ENCODE results near the gene UCHL3. TPM values are rescaled to one million over a fixed set of nuclear protein-coding genes. Genes with fewer than 3 reads are reported as not detected.

The UCHL3 gene
- total RNA-seq, 1 donor from 2014 or later: 26.7 TPM

- DNase-seq (ENCODE audit: low read depth): peak; percentile 27
Measured at GRCh38 chr13:75621147-75621546, 71.6 kb downstream of the UCHL3 start.

- DNase-seq (ENCODE audit: low read depth): no peak
Measured at GRCh38 chr13:75628801-75629200, 79.2 kb downstream of the UCHL3 start.

- peak; percentile 55 for DNase-seq (ENCODE audit: low read depth)
Measured at GRCh38 chr13:75633285-75633684, 83.7 kb downstream of the UCHL3 start.

DNA sequence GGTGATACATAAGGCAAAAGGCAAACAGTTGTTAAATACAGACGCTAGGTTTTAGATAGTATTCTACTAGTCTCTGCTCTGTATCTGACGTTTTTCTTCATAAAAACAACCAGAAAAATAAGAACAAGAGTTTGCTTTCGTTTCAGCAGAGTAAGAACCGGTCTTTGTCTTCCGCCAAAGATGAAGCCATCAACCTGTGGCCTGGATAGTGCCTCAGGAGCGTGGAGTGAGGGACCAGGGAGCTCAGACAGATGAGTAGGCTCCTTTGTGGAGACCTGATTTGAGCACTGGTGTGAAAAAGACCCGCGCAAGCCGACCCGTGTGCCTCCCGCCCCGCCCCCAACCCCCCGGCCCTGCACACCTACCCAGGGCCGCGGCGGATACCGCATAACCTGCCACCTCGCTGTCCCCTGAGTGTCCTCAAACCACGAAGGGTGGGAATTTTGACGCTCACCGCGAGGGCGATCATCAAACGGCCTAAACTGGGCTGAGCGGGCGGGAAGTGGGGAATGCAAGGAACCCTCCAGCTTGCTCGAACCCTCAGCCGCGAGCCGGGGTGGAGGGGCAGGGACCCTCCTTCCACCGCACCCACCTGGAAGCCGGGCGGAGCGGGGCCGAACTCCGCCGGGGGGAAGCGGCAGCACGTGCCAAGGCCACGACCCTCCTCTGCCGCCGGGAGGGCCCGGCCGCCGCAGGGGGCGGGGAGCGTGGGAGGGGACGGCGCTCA lies 85.7 kb downstream of the UCHL3 start:
- DNase-seq (ENCODE audit: low read depth): no peak

- peak; percentile 73 for DNase-seq (ENCODE audit: low read depth)
Measured at GRCh38 chr13:75635828-75636435, 86.3 kb downstream of the UCHL3 start, which contains the start of gene LMO7. LMO7 (plus strand) TSS chr13:75636330; CDS start chr13:75636658, 328 bp downstream.

DNA sequence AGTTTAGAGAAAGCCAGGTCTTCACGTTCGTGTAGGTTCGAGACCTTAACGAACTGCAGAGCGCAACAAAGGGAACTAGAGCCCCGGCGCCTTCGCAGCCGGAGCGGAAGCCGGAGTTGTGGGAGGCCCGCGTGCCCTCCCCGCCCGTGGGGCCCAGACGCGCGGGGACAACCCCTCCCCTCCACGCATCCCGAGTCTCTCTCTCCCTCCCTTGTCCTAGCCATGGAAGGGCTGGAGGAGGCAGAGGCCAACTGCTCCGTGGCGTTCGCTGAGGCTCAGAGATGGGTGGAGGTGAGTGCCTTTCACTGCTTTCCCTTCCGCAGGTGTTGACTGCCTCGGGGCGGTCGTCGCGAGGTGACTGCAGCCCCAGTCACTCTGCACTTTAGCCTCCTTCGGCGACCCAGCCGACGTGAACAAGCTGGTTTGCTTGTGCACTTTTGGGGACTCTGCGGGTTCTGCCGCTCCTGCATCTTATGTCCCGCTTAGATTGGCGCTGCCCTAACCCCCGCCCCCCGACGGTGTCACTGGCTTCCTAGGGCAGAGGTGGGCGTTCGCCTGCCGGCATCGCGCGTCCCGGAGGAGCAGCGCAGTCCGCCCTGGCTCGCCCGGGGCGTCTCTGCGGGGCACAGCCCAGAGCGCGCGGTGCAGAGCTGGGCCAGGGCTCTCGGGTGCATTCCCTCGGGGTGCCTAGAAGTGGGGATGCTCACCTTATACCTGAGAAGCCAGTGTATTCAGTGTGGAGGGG lies 87.0 kb downstream of the UCHL3 start:
- peak; percentile 27 for DNase-seq (ENCODE audit: low read depth)

DNA sequence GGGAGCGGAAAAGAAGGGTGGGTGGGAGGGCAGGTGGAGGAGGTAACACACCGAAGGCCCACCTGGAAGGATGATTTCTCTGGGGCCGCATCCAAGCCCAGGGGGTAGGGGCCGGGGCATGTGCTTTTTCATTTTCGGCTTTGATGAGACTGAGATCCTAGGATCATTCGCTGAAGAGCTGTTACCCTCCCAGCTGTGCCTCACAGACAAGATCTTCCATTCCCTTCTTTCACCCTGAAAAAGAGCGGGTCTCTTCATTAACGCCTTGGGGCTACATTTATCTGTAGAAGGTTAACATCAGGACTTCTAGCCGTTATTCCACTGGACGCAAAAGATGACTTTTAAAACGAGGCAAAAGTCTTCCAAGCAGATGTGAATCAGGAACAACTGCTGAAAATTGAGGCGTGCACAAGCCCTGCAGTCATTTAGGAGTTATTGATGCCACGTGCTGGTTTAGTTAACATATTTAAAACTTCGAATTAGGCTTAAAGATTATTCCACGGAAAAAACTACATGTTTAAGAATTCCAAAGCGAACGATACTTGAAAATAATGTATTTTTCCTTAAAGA lies 87.7 kb downstream of the UCHL3 start:
- peak; percentile 36 for DNase-seq (ENCODE audit: low read depth)

DNA sequence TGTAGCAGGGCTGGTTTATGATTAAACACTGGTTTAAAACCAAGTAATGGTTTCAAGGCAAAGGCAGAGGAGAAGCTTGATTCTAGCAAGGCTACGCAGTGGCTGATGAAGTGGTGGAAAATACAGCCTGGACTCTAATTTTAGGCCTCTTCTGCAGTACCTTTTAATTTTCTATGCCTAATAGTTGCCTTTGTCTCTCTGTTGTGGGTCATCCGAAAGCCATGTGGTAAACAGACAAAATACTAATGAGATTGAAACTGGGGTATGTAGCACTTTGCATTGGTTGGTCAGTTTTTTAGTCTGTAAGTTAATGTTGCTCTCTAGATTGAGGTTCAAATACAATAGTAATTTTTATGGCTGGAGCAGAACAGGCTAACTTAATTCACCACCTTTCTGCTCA lies 89.9 kb downstream of the UCHL3 start:
- DNase-seq (ENCODE audit: low read depth): no peak

DNA sequence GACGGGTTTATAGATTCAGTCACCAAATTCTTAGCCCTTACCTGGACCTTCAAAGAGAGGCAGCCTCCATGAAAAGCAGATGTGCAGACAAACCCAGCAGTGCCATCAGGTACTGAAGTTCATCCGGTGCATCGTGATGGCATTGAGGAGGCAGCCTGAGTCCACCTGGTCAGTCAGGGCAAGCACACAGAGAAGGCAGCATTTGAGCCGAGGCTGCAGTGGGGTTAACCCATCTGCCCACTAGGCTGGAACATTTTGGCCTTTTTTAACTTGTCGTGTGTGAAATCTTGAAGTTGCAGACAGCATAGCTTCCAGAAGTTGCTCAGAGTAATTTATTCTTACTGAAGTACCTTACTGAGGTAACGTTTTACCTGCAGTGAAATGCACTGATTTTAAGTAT lies 91.4 kb downstream of the UCHL3 start:
- DNase-seq (ENCODE audit: low read depth): no peak

DNA sequence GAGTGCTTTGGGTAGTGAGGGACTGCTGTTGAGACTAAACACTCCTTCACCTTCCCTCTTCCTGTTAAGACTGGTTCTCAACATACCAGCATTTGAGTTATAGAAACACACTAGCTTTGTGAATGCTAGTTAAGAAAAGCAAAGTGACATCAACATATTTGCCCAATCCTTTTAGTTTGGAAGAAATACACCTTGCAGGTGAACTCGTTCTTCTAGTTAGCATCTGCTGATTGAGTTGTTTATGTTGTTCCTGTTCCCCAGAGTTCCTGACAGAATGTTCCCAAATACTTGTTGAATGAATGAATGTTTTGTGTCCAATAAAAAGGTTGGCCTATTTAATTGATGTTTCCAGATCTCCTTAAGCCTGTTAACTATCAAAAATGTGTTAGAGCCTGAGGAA lies 93.6 kb downstream of the UCHL3 start:
- DNase-seq (ENCODE audit: low read depth): no peak

GRCh38 chr13:75643693-75644092 lies 94.1 kb downstream of the UCHL3 start:
- no peak for DNase-seq (ENCODE audit: low read depth)

- DNase-seq (ENCODE audit: low read depth): no peak
Measured at GRCh38 chr13:75645141-75645540, 95.5 kb downstream of the UCHL3 start.

DNA sequence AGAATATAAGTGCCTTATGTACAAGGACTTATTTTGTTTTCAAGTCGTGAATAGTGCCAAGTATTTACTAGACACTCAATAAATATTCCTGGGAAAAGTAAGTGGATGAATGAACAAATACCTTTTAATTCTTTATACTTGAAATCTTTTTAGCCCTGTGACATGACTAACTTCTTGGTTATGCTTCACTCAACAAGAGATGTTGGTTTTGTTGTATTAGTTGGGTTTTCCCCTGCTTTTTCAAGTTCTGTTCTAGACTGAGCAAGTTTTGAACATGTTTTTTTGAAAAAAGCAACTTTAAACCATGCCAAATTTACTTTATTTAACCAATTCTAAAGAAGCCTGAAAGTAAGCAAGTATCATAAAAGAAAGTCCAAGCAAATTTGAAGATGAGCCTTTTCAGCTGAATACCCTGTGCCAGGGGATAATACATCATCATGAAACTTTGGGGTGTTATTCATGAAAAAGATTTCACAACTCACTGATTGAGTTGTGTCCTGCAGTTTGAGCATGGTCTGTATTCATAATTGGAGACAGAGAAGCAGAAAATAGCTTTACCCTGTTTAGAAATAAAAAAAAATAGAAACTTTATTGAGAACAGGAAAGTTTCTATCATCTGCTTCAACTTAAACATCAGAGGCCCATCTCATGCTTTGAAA lies 97.7 kb downstream of the UCHL3 start:
- no peak for DNase-seq (ENCODE audit: low read depth)

DNA sequence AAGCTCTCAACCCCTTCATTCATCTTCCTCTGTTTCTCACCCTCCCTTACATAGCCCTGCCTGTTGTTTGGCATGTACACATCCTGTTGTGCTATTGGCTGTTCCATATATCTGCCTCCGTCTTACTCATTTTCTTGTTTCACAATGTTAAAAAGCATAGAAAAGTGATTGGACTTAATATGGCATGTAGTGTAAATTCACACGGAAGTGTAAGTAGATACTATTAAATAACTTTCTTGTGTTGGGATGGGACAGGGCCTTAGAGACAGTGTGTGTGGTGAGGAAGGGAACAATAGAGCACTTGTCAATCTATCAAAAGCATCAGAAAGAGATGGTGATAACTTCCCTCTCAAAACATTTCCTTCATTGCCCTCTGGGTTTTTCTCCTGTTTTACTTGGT lies 98.9 kb downstream of the UCHL3 start:
- no peak for DNase-seq (ENCODE audit: low read depth)

DNA sequence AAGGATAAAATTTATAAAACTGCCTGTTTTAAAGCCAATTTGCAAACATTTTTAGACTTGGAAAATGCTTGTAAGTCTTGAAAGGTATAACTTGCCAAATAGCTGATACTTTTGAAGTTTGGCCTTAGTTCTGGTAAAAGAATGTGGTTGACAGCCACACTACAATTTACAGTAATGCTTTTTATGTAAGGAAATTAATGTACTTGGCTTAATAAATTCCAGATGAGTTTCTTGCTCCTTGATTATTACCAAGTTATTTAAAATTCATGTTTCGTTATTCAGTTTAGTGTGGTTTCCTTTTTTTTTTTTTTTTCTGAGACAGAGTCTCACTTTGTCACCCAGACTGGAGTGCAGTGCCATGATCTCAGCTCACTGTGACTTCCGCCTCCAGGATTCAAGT lies 101.4 kb downstream of the UCHL3 start:
- no peak for DNase-seq (ENCODE audit: low read depth)

- no peak for DNase-seq (ENCODE audit: low read depth)
Measured at GRCh38 chr13:75652726-75653125, 103.1 kb downstream of the UCHL3 start.

Other genes starting within 250 kb of the UCHL3 start
- 6.8 and 23.2 TPM in 2 replicates for gene TBC1D4, start 67.6 kb upstream of the UCHL3 start, total RNA-seq
- gene COMMD6, start 11.9 kb upstream of the UCHL3 start, total RNA-seq: 45.2 and 52.8 TPM in 2 replicates
- 1,016 and 1,227 TPM in 2 replicates for gene LMO7, start 86.5 kb downstream of the UCHL3 start, total RNA-seq

All from myocyte (in vitro differentiated cells).